ENCODE measurements around the gene ALPL.

GRCh38 chr1:21522525-21523038 lies 13.4 kb downstream of the ALPL start:
- TF ChIP-seq CTCF (IDR thresholded peaks at IDR 0.05) (no peak), POLR2A (IDR thresholded peaks at IDR 0.05) (no peak)

Measured in stomach (tissue), 4 donors.